Stomach (tissue), 4 donors: ENCODE data around the gene ZACN.
"Not testable (repeated sequence)": the region's sequence is repeated elsewhere in the genome, so short reads cannot be mapped to it uniquely, and the experiment has no call there.

Experiments used
- CTCF ChIP-seq, 7 experiments: fragments of 450-650 bp in 4 of 7; fragments of 200-600 bp in 3 of 7; sonication (generic) in 3 of 7; IDR thresholded peaks; one replicate each; pipeline ENCODE4 v1.5.1; 2016 to 2019; ENCODE audit warnings: antibody characterized with exemption in 7 of 7, control low read depth in 2 of 7, mild to moderate bottlenecking in 1 of 7
- EP300 ChIP-seq: sonication (generic); formaldehyde crosslinking; IDR thresholded peaks from one replicate; pipeline ENCODE4 v1.6.1; 2017; ENCODE audit warnings: antibody characterized with exemption
- POLR2A ChIP-seq, 4 donors: fragments of 450-650 bp; IDR thresholded peaks; one replicate each; pipeline ENCODE4 v1.6.1; 2016; ENCODE audit warnings: antibody characterized with exemption in 4 of 4, control low read depth in 2 of 4, mild to moderate bottlenecking in 1 of 4, moderate library complexity in 1 of 4
- POLR2AphosphoS5 ChIP-seq, 3 donors: sonication (generic); formaldehyde crosslinking; IDR thresholded peaks; one replicate each; pipeline ENCODE4 v1.6.1; 2016; ENCODE audit warnings: antibody characterized with exemption in 3 of 3

- TF ChIP-seq CTCF (IDR thresholded peaks at IDR 0.05); POLR2AphosphoS5 (IDR thresholded peaks at IDR 0.05); POLR2A (IDR thresholded peaks at IDR 0.05); EP300: not testable (repeated sequence)
These were observed 20.7 kb upstream of the ZACN start for GRCh38 chr17:76058264-76058663.
